HCT116 (cell line): Measurements from ENCODE around the gene LAMC2. TPM values are rescaled to one million over a fixed set of nuclear protein-coding genes. Genes with fewer than 3 reads are reported as not detected.
A peak's percentile ranks its signal among the peaks of the same experiment; 100 is the strongest.

Experiments used
- ATAC-seq: fragments of 200-7000 bp; cut with Tn5 transposase; 2 replicates; pipeline ENCODE4 v1.9.1; 2020; ENCODE audit warnings: mild to moderate bottlenecking, moderate library complexity
- BruUV-seq: library from RNA; stranded (reverse); fragments of 400-500 nt; replicated peaks from 2 replicates; lab custom pipeline; 2021; lab: Mats Ljungman, UMichigan
- CTCF ChIA-PET: fragments of 300-600 bp; sonication (Branson Sonifier 250); formaldehyde crosslinking; loops from one replicate; lab custom pipeline; 2021; ENCODE audit warnings: antibody characterized with exemption; lab: Charles Lee
- POLR2A ChIA-PET: fragments of 300-600, 350-600 bp; sonication (Branson Sonifier 250); formaldehyde crosslinking; loops from one replicate; lab custom pipeline; 2021; ENCODE audit warnings: antibody characterized with exemption; lab: Charles Lee
- RAD21 ChIA-PET, 2 experiments: fragments of 300-600 bp; sonication (Branson Sonifier 250); formaldehyde crosslinking; loops; one replicate each; lab custom pipeline; 2023; ENCODE audit warnings: low total read pairs in 2 of 2; ENCODE audit not compliant: uncharacterized antibody in 2 of 2, unreplicated experiment in 2 of 2, low non-redundant PET in 1 of 2; lab: Charles Lee
- DNase-seq: peaks from one replicate; pipeline ENCODE4 v3.0.0-alpha.2; 2010; ENCODE audit warnings: low read depth, low spot score
- H2AFZ ChIP-seq: fragments of 200-600 bp; shearing (Covaris generic), sonication (generic); 2 replicates; pipeline ENCODE4 v1.6.1; 2017; ENCODE audit warnings: low read depth, mixed run types, mixed read lengths, antibody characterized with exemption, low read length; ENCODE audit not compliant: poor library complexity, severe bottlenecking
- H3K27ac ChIP-seq: 2 replicates; pipeline ENCODE4 v1.5.1; 2012; ENCODE audit warnings: low read depth, low read length
- H3K27me3 ChIP-seq: fragments of 200-600 bp; sonication (generic); 2 replicates; pipeline ENCODE4 v1.6.1; 2016; ENCODE audit warnings: mixed run types, low read length, mixed read lengths; ENCODE audit not compliant: insufficient read depth
- H3K36me3 ChIP-seq, 2 experiments: fragments of 200-500 bp in 1 of 2; fragments of 200-600 bp in 1 of 2; sonication (Bioruptor generic) in 1 of 2; sonication (generic) in 1 of 2; 2 replicates each; pipeline versions ENCODE4 v1.5.1 to v1.6.1; 2014 to 2016; ENCODE audit warnings: low read length in 2 of 2, inconsistent platforms in 1 of 2, mixed read lengths in 1 of 2, mixed run types in 1 of 2; ENCODE audit not compliant: insufficient read depth in 2 of 2, control insufficient read depth in 1 of 2
- H3K4me1 ChIP-seq, 2 experiments: fragments of 200-600 bp in 1 of 2; sonication (generic) in 1 of 2; 2 replicates each; pipeline versions ENCODE4 v1.5.1 to v1.6.1; 2012 to 2017; ENCODE audit warnings: low read length in 2 of 2, inconsistent platforms in 1 of 2, mild to moderate bottlenecking in 1 of 2, mixed read lengths in 1 of 2, mixed run types in 1 of 2, moderate library complexity in 1 of 2; ENCODE audit not compliant: insufficient read depth in 2 of 2, control insufficient read depth in 1 of 2
- H3K4me2 ChIP-seq: fragments of 200-600 bp; sonication (generic); 2 replicates; pipeline ENCODE4 v1.6.1; 2017; ENCODE audit warnings: mixed run types, low read length, mixed read lengths
- H3K4me3 ChIP-seq, 2 experiments: fragments of 200-600 bp in 1 of 2; sonication (generic) in 1 of 2; replicated peaks in 1 of 2; 2 replicates each; pipeline ENCODE4 v1.5.1; 2011 to 2016; ENCODE audit warnings: low read length in 2 of 2, control low read depth in 1 of 2, low read depth in 1 of 2, mild to moderate bottlenecking in 1 of 2, mixed read lengths in 1 of 2, mixed run types in 1 of 2
- H3K79me2 ChIP-seq: fragments of 200-600 bp; sonication (generic); 2 replicates; pipeline ENCODE4 v1.6.1; 2017; ENCODE audit warnings: mild to moderate bottlenecking, mixed run types, low read length, moderate library complexity, mixed read lengths; ENCODE audit not compliant: insufficient read depth
- H3K9ac ChIP-seq: fragments of 200-600 bp; sonication (generic); 2 replicates; pipeline ENCODE4 v1.6.1; 2016; ENCODE audit warnings: low read length, mixed read lengths
- H3K9me2 ChIP-seq: fragments of 200-600 bp; sonication (generic), shearing (Covaris generic); 2 replicates; pipeline ENCODE4 v1.6.1; 2017; ENCODE audit warnings: mixed run types, mild to moderate bottlenecking, moderate library complexity; ENCODE audit not compliant: insufficient read depth
- H3K9me3 ChIP-seq, 2 experiments: fragments of 200-500 bp in 1 of 2; fragments of 200-600 bp in 1 of 2; sonication (Bioruptor generic) in 1 of 2; sonication (generic) in 1 of 2; 2 replicates each; pipeline ENCODE4 v1.6.1; 2014 to 2017; ENCODE audit warnings: low read length in 2 of 2, mixed read lengths in 2 of 2, inconsistent platforms in 1 of 2, low read depth in 1 of 2, mild to moderate bottlenecking in 1 of 2, mixed run types in 1 of 2, moderate library complexity in 1 of 2; ENCODE audit not compliant: control insufficient read depth in 1 of 2, insufficient read depth in 1 of 2
- H4K20me1 ChIP-seq: fragments of 200-600 bp; sonication (generic), shearing (Covaris generic); 2 replicates; pipeline ENCODE4 v1.6.1; 2017; ENCODE audit warnings: mixed run types, mild to moderate bottlenecking, moderate library complexity; ENCODE audit not compliant: insufficient read depth
- ATF3 ChIP-seq: IDR thresholded peaks from 2 replicates; pipeline ENCODE4 v1.6.1; 2012
- CBX3 ChIP-seq: IDR thresholded peaks from 2 replicates; pipeline ENCODE4 v1.6.1; 2012; ENCODE audit warnings: low read depth
- CEBPB ChIP-seq: IDR thresholded peaks from 2 replicates; pipeline ENCODE4 v1.6.1; 2012; ENCODE audit warnings: low read depth
- CTCF ChIP-seq, 3 experiments: fragments of 200-600 bp in 1 of 3; sonication (generic) in 1 of 3; IDR thresholded peaks in 2 of 3; conservative IDR thresholded peaks in 1 of 3; 2 replicates each; pipeline ENCODE4 v1.5.1; 2012 to 2017; ENCODE audit warnings: low read depth in 2 of 3, low read length in 2 of 3, antibody characterized with exemption in 1 of 3, borderline replicate concordance in 1 of 3, control low read depth in 1 of 3, mild to moderate bottlenecking in 1 of 3, mixed read lengths in 1 of 3, mixed run types in 1 of 3, moderate library complexity in 1 of 3; ENCODE audit not compliant: insufficient read depth in 1 of 3
- EGR1 ChIP-seq: IDR thresholded peaks from 2 replicates; pipeline ENCODE4 v1.6.1; 2012; ENCODE audit warnings: low read depth
- ELF1 ChIP-seq: IDR thresholded peaks from 2 replicates; pipeline ENCODE4 v1.6.1; 2012; ENCODE audit warnings: low read depth, borderline replicate concordance
- EZH2phosphoT487 ChIP-seq: fragments of 200-600 bp; IDR thresholded peaks from 2 replicates; pipeline ENCODE4 v1.6.1; 2018; ENCODE audit warnings: antibody characterized with exemption, borderline replicate concordance
- FOSL1 ChIP-seq: IDR thresholded peaks from 2 replicates; pipeline ENCODE4 v1.6.1; 2012; ENCODE audit warnings: low read depth
- MAX ChIP-seq: IDR thresholded peaks from 2 replicates; pipeline ENCODE4 v1.6.1; 2012
- POLR2A ChIP-seq: IDR thresholded peaks from 2 replicates; pipeline ENCODE4 v1.7.0; 2011; ENCODE audit warnings: borderline replicate concordance; ENCODE audit not compliant: insufficient read depth, insufficient read length; ENCODE audit errors: extremely low read depth
- POLR2AphosphoS5 ChIP-seq: IDR thresholded peaks from 2 replicates; pipeline ENCODE4 v1.6.1; 2011; ENCODE audit warnings: mild to moderate bottlenecking, low read depth, low read length, moderate library complexity
- RAD21 ChIP-seq: IDR thresholded peaks from 2 replicates; pipeline ENCODE4 v1.6.1; 2012; ENCODE audit warnings: low read depth, mild to moderate bottlenecking
- REST ChIP-seq: IDR thresholded peaks from 2 replicates; pipeline ENCODE4 v1.6.1; 2012; ENCODE audit warnings: low read depth
- SIN3A ChIP-seq: IDR thresholded peaks from 2 replicates; pipeline ENCODE4 v1.6.1; 2012; ENCODE audit warnings: low read depth
- SP1 ChIP-seq: IDR thresholded peaks from 2 replicates; pipeline ENCODE4 v1.6.1; 2012; ENCODE audit warnings: low read depth
- SRF ChIP-seq: IDR thresholded peaks from 2 replicates; pipeline ENCODE4 v1.6.1; 2012; ENCODE audit warnings: low read depth
- TCF7L2 ChIP-seq: IDR thresholded peaks from 2 replicates; pipeline ENCODE4 v1.7.0; 2011; ENCODE audit warnings: borderline replicate concordance, inconsistent platforms; ENCODE audit not compliant: insufficient read depth, insufficient read length; ENCODE audit errors: extremely low read depth
- ZFX ChIP-seq: fragments of 450-650 bp; IDR thresholded peaks from 2 replicates; pipeline ENCODE4 v1.6.1; 2017
- ZNF274 ChIP-seq: fragments of 200-500 bp; sonication (Bioruptor generic); IDR thresholded peaks from 2 replicates; pipeline ENCODE4 v1.6.1; 2014; ENCODE audit warnings: mild to moderate bottlenecking, low read depth, low read length, inconsistent platforms
- intact Hi-C: fragments of 100-400 bp; cut with micrococcal nuclease; formaldehyde crosslinking; loops from 2 replicates; pipeline ENCODE4 v1.10.0; 2022
- total RNA-seq: library from RNA; stranded (reverse); gene quantifications from one replicate; pipeline ENCODE4 v1.2.1, GENCODE V29; 2021; ENCODE audit not compliant: unreplicated experiment

Gene LAMC2
- total RNA-seq, 1 experiment from 2014 or later = 22.2 TPM

- TF ChIP-seq FOSL1 = peak; percentile 76
- peak; percentile 74 for TF ChIP-seq POLR2AphosphoS5
These were observed 26.1 kb upstream of the LAMC2 start (continued) for GRCh38 chr1:183159960-183160359.

- Histone ChIP-seq H3K4me1 (peaks cover 39 to 73% of the 10 kb centered on the region in 2 experiments), H2AFZ (peak overlapping the region; percentile 35), H3K9me3 (no peaks in the 10 kb centered on the region), H3K4me2 (peak overlapping the region; percentile 32), H3K27ac (no peak overlapping the region), H3K4me3 (no peak overlapping the region), H3K27me3 (no peaks in the 10 kb centered on the region), H3K9me2 (no peaks in the 10 kb centered on the region), H3K9ac (no peak overlapping the region), H3K36me3 (no peaks in the 10 kb centered on the region), H3K79me2 (no peaks in the 10 kb centered on the region), H4K20me1 (no peaks in the 10 kb centered on the region)
- ATAC-seq = no peak
- ChIA-PET CTCF (no interaction called here), RAD21 (no interaction called here), POLR2A (no interaction called here)
- BruUV-seq = no TSS peak
- DNase-seq = no peak
- no peak for TF ChIP-seq EZH2phosphoT487
- TF ChIP-seq CEBPB = no peak
- no peak for TF ChIP-seq CTCF (IDR thresholded peaks at IDR 0.05 in 2 of 3, conservative IDR thresholded peaks at IDR 0.05 in 1 of 3; ENCODE audit: borderline replicate concordance in 1 of 3, insufficient read depth in 1 of 3, low read depth in 2 of 3, low read length in 2 of 3)
- no peak for TF ChIP-seq MAX
- no peak for TF ChIP-seq TCF7L2
- TF ChIP-seq SRF = no peak
- TF ChIP-seq EGR1 = no peak
- TF ChIP-seq POLR2A = no peak
- no peak for TF ChIP-seq FOSL1
- no peak for TF ChIP-seq RAD21
- no peak for TF ChIP-seq SP1
- TF ChIP-seq ZNF274 = no peak
- no peak for TF ChIP-seq POLR2AphosphoS5
- TF ChIP-seq ATF3 = no peak
- TF ChIP-seq REST = no peak
- no peak for TF ChIP-seq CBX3
- TF ChIP-seq ELF1 = no peak
- no peak for TF ChIP-seq SIN3A
- TF ChIP-seq ZFX = no peak
- intact Hi-C loops = no loop called here
These were observed 24.7 kb upstream of the LAMC2 start for GRCh38 chr1:183161391-183161790.
